Large intestine (tissue), 3 donors: Measurements from ENCODE around the gene FAM110A. TPM values are rescaled to one million over a fixed set of nuclear protein-coding genes. Genes with fewer than 3 reads are reported as not detected.
A peak's percentile ranks its signal among the peaks of the same experiment; 100 is the strongest.
"Not testable (repeated sequence)": the region's sequence is repeated elsewhere in the genome, so short reads cannot be mapped to it uniquely, and the experiment has no call there.

ENCODE experiments used
- DNase-seq, 2 donors: peaks; one replicate each; pipeline versions ENCODE4 v3.0.0 to v3.0.0-alpha.2; 2013
- H3K27ac ChIP-seq: one replicate; pipeline ENCODE4 v1.5.1; 2013; ENCODE audit warnings: low read length
- H3K27me3 ChIP-seq: 2 replicates; pipeline ENCODE4 v1.6.1; 2013; ENCODE audit warnings: low read length; ENCODE audit not compliant: control insufficient read depth, insufficient read depth
- H3K36me3 ChIP-seq: 2 replicates; pipeline ENCODE4 v1.6.1; 2013; ENCODE audit warnings: low read length; ENCODE audit not compliant: control insufficient read depth, insufficient read depth
- H3K4me1 ChIP-seq: one replicate; pipeline ENCODE4 v1.6.1; 2013; ENCODE audit warnings: low read length; ENCODE audit not compliant: control insufficient read depth, insufficient read depth
- H3K4me3 ChIP-seq: one replicate; pipeline ENCODE4 v1.5.1; 2013; ENCODE audit warnings: low read length
- H3K9me3 ChIP-seq: one replicate; pipeline ENCODE4 v1.6.1; 2013; ENCODE audit warnings: mild to moderate bottlenecking, low read depth, low read length, moderate library complexity; ENCODE audit not compliant: control insufficient read depth
- WGBS: methylation state at CpG from one replicate; pipeline ENCODE4 v1.1.5; 2013; ENCODE audit warnings: low lambda C conversion rate; ENCODE audit not compliant: insufficient coverage; 5-methylcytosine and 5-hydroxymethylcytosine counted together
- polyA plus RNA-seq: library from polyadenylated mRNA; unstranded; fragments of 120-200 nt; gene quantifications from one replicate; pipeline ENCODE4 v1.2.1, GENCODE V29; 2013

The FAM110A gene
- polyA plus RNA-seq, 1 donor: 7.5 TPM

DNA sequence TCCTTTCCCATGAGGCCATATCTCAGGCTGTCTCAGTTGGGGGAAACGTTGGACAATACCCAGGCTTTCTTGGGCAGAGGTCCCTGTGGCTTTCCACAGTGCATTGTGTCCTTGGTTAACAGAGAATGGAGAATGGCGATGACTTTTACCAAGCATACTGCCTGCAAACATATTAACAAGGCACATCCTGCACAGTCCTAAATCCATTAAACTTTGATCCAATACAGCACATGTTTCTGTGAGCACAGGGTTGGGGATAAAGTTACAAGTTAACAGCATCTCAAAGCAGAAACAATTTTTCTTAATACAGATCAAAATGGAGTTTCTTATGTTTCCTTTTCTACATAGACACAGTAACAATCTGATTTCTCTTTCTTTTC is 21.1 kb upstream of the FAM110A start:
- peak overlapping the region; percentile 83 for H3K27ac ChIP-seq

DNA sequence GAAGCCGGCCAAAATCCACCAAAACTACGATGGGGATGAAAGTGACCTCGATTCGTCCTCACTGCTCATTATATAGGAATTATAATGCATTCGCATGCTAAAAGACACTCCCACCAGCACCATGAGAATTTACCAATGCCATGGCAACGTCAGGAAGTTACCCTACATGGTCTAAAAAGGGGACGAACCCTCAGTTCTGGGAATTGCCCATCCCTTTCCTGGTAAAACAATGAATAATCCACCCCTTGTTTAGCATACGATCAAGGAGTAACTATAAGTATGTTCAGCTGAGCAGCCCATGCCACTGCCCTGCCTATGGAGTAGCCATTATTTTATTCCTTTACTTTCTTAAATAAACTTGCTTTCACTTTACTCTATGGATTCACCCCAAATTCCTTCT is 20.1 kb upstream of the FAM110A start:
- H3K4me1 ChIP-seq: peaks cover 12% of the 10 kb centered on the region
- H3K27me3 ChIP-seq: no peaks in the 10 kb centered on the region
- no peak overlapping the region for H3K27ac ChIP-seq
- 80% methylated on average over 2 of the region's 8 CpGs for WGBS
- no peaks in the 10 kb centered on the region for H3K36me3 ChIP-seq
- no peak overlapping the region for H3K4me3 ChIP-seq
- H3K9me3 ChIP-seq: no peaks in the 10 kb centered on the region
- DNase-seq: no peak

More for the DNA sequence above, 21.1 kb upstream of the FAM110A start:
- H3K9me3 ChIP-seq, H3K36me3 ChIP-seq, H3K4me3 ChIP-seq, H3K27me3 ChIP-seq: not testable (repeated sequence)
- peak in 1 of 2 donors; percentile 41 for DNase-seq
- H3K4me1 ChIP-seq: peaks cover 12% of the 10 kb centered on the region
- no CpG with 5 or more reads among the region's 2 CpGs for WGBS

DNA sequence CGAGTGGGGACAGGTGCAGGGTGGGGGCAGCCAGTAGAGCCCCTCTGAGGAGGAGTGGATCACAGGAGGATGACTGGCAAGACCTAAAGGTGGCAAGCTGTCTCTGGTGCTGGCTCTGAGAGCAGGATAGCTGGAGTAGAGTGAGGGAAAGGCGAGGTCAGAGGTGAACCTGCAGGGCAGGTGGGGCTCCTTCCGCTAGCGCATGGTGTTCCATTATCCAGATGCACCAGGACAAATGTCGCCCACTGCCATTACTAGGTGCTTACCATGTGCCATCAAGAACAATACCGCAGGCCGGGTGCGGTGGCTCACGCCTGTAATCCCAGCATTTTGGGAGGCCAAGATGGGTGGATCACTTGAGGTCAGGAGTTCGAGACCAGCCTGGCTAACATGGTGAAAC is 18.3 kb upstream of the FAM110A start:
- Histone ChIP-seq H3K27me3 (no peaks in the 10 kb centered on the region), H3K9me3 (no peaks in the 10 kb centered on the region), H3K27ac (no peak overlapping the region), H3K36me3 (no peaks in the 10 kb centered on the region), H3K4me1 (peaks cover 12% of the 10 kb centered on the region), H3K4me3 (no peak overlapping the region)
- WGBS: no CpG with 5 or more reads among the region's 10 CpGs
- no peak for DNase-seq

DNA sequence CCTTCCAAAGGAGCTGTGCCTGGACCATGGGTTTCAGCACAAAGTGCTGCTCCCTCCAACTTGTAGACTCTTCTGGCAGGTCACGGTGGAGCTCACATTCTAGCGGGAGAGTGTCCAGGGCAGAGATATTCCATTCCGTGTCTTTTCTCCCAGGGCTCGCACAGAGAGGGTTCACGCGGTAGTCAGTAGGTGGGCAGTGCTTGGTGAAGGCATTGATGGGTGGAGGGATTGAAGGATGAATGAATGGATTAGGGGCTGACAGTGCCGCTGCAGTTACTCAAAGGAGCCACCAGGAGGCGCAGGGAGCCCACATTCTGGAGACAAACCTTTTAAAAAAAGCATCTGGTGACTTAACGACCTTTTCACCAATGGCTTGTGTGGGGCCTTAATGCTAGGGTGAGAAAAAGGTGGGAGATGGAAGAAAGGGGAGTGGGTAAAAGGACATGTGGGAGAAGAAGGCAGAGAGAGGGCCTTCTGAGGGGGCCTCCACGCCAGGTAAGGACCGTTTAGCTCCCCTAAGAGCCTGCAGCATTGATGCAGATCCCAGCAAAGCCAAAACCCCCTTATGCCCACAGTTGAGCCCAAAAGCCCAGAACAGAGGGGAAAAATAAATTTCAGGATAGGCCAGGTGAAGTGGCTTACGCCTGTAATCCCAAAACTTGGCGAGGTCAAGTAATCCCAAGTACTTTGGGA is 17.5 kb upstream of the FAM110A start:
- peak; percentile 31 to 43 for DNase-seq
- H3K27ac ChIP-seq: no peak overlapping the region
- H3K36me3 ChIP-seq: no peaks in the 10 kb centered on the region
- H3K9me3 ChIP-seq: no peaks in the 10 kb centered on the region
- 78% methylated on average over 3 of the region's 13 CpGs for WGBS
- H3K4me3 ChIP-seq: no peak overlapping the region
- H3K27me3 ChIP-seq: no peaks in the 10 kb centered on the region
- peaks cover 11% of the 10 kb centered on the region for H3K4me1 ChIP-seq

DNA sequence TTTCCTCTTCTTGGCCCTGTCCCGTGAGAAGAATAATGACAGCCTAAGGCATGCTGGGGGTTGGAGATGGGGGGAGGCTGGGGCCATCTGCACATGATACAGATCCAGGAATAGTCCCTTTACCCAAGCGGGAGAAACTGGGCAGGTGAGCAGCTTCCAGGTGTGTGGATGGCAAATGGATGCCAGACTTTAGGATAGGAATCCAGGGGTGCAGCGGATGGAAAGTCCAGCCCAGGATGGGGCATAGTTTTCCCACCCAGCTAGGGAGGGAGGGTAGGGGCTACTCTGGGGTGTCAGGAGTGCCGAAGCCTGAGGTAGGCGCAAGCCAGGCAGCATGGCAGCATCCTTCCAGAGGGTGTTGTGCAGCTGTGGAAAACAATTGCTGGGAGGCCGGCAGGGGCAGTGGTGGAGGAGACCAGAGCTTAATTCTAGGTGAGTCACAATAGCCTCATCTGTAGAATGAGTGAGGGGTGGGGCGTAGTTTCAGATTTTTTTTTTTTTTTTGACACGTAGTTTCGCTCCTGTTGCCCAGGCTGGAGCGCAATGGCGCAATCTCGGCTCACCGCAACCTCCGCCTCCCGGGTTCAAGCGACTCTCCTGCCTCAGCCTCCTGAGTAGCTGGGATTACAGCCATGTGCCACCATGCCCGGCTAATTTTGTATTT is 15.4 kb upstream of the FAM110A start:
- Histone ChIP-seq H3K4me3 (no peak overlapping the region), H3K4me1 (peaks cover 6% of the 10 kb centered on the region), H3K9me3 (no peaks in the 10 kb centered on the region), H3K36me3 (no peaks in the 10 kb centered on the region), H3K27me3 (no peaks in the 10 kb centered on the region), H3K27ac (no peak overlapping the region)
- WGBS: no CpG with 5 or more reads among the region's 17 CpGs
- DNase-seq: no peak

DNA sequence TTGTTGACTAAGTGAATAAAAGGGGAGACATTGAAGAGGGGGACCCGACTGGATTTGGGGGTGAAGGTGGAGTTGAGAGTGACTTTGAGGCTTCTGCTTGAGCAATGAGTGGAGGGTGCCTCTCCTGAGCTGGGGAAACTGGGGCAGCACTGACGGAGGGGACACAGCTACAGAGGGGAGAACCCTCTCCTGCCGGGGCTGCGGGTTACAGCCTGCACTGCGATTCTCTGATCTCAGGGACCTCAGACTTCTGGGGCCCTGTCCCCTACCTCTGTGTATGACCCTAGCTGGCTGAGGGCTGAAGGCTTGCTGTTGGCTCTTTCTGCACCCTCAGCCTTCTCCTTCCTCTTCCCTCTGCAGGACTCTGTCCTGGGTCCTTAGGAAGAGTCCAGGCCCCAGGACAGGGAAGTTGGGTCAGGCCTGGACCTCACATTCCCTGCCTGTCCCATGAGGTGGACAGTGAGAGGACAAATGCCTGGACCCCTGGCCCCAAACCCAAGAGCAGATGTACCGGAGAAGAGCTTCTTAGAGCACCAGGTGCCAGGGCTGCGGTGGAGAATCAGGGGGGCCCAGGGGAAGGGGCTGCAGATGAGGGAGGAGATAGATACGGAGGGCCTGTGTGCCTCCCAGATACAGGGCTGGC is 13.7 kb upstream of the FAM110A start:
- Histone ChIP-seq H3K27ac (no peak overlapping the region), H3K4me3 (no peak overlapping the region), H3K4me1 (peaks cover 11% of the 10 kb centered on the region), H3K9me3 (no peaks in the 10 kb centered on the region), H3K36me3 (no peaks in the 10 kb centered on the region), H3K27me3 (no peaks in the 10 kb centered on the region)
- DNase-seq: no peak
- WGBS: 80% methylated on average over 3 of the region's 8 CpGs

DNA sequence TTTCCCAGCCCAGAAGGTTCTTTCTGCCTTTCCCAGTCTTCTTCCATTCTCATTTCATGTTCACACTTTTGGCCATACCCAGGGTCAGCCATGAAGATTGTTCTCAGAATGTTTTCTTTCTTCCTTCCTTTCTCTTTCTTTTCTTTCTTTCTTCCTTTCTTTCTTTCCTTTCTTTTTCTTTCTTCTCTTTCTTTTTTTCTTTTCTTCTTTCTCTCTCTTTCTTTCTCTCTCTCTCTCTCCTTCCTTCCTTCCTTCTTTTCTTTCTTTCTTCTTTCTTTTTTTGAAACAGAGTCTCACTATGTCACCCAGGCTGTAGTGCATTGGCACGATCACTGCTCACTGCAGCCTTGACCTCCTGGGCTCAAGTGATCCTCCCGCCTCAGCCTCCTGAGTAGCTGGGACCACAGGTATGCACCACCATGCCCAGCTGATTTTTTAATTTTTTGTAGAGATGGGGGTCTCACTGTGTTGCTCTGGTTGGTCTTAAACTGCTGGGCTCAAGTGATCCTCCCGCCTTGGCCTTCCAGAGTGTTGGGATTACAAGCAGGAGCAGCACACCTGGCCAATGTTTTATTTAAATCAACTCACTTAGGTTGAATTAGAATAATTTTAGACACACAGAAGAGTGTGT is 13.1 kb upstream of the FAM110A start:
- Histone ChIP-seq H3K36me3 (no peaks in the 10 kb centered on the region), H3K27ac (no peak overlapping the region), H3K27me3 (no peaks in the 10 kb centered on the region), H3K4me3 (no peak overlapping the region), H3K4me1 (peaks cover 11% of the 10 kb centered on the region), H3K9me3 (no peaks in the 10 kb centered on the region)
- no peak for DNase-seq
- 80% methylated on average over 1 of the region's 3 CpGs for WGBS

DNA sequence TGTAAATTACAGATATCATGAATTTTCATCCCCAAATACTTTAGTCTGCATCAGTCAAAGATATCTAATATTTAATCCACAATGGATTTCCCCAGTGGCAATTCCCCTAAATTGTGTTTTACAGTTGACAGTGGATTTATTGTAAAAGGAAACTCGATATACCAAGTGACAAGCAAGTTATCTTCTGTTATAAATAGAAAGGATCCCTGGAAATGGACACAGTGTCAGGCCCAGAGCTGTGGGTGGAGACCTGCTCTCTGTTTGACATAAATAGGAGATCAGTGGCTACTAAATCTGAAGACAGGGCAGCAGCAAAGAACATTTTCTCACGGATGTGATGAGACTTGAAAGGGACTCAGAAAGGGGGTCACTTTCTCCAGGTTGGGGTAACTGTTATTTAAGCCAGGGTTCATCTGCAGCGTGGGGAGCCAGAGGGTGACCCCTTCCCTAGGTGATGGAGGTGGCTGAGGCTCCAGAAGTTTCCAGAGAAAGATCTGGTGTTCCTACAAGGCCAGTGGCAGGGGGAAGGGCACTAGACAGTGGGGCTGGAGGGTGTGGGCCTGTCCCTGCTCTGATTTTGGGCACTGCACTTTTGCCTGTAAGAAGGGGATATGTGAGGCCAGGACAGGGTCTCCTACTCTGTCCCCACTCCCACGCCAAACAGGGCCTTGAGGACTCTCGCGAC is 12.3 kb upstream of the FAM110A start:
- no peaks in the 10 kb centered on the region for H3K9me3 ChIP-seq
- no CpG with 5 or more reads among the region's 6 CpGs for WGBS
- H3K36me3 ChIP-seq: no peaks in the 10 kb centered on the region
- H3K27me3 ChIP-seq: no peaks in the 10 kb centered on the region
- no peak for DNase-seq
- H3K4me3 ChIP-seq: no peak overlapping the region
- peaks cover 11% of the 10 kb centered on the region for H3K4me1 ChIP-seq
- H3K27ac ChIP-seq: no peak overlapping the region

DNA sequence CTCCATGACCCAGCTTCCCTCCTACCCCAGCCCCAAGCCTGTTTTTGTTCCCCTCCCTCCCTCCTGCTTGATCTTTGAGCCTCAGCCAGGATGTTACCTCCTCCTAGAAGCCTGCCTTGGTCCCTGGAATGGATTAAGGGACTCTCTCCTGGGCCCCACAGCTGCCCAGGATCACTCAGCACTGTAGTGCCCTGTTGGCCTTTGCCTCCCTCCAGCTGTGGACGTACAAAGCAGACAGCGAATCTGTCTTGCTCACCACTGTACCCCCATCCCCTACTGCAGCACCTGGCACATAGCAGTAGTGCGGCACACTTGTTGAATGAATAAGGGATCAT is 11.8 kb upstream of the FAM110A start:
- H3K4me1 ChIP-seq: peaks cover 11% of the 10 kb centered on the region
- no peak for DNase-seq
- WGBS: no CpG with 5 or more reads among the region's 3 CpGs

More for the DNA sequence above, 11.8 kb upstream of the FAM110A start:
- H3K4me3 ChIP-seq: no peak overlapping the region
- no peaks in the 10 kb centered on the region for H3K27me3 ChIP-seq
- no peaks in the 10 kb centered on the region for H3K9me3 ChIP-seq
- no peak overlapping the region for H3K27ac ChIP-seq
- H3K36me3 ChIP-seq: no peaks in the 10 kb centered on the region
